Measurements from ENCODE around the gene ARHGAP35. TPM values are rescaled to one million over a fixed set of nuclear protein-coding genes. Genes with fewer than 3 reads are reported as not detected.
"Not testable (repeated sequence)": the region's sequence is repeated elsewhere in the genome, so short reads cannot be mapped to it uniquely, and the experiment has no call there.

The ARHGAP35 gene
- total RNA-seq, 1 donor from 2014 or later, result 67.0 TPM

GRCh38 chr19:46840498-46840942 lies 20.3 kb upstream of the ARHGAP35 start:
- intact Hi-C loops (cut with DNase I), result loop anchor here (2.0 kb wide), 1 partner anchor 84 kb away; no protein-coding TSS in a partner anchor
- ATAC-seq (peak; percentile 79), DNase-seq (ENCODE audit: low spot score) (no peak)

DNA sequence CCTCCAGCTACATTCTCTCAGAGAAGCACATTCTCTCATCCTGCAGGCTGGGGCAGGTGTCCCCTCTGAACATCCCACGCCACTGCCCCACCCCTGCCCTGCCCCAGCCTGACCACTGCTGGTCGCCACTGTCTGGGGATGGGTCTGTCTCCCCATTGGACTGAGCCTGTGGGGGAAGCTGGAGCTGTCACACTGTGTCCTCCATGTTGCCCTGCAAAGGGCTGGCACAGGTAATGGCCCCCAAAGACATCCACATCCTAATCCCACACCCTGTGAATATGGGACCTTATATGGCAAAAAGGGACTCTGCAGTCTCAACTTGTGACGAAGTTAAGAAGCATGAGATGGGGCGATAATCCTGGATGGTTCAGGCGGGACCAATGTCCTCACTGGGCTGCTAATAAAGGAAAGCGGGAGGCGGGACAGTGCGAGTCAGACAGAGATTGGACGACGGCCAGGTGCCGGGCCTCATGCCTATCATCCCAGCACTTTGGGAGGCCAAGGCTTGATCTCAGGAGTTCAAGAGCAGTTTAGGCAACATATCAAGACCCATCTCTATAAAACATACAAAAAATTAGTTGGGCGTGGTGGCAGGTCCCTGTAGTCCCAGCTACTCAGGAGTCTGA lies 19.2 kb upstream of the ARHGAP35 start:
- DNase-seq (ENCODE audit: low spot score) (no peak), ATAC-seq (peak; percentile 42)
- intact Hi-C loops (cut with DNase I), result loop anchor here (1.0 to 2.0 kb wide), 2 partner anchors 85 to 220 kb away; no protein-coding TSS in a partner anchor

DNA sequence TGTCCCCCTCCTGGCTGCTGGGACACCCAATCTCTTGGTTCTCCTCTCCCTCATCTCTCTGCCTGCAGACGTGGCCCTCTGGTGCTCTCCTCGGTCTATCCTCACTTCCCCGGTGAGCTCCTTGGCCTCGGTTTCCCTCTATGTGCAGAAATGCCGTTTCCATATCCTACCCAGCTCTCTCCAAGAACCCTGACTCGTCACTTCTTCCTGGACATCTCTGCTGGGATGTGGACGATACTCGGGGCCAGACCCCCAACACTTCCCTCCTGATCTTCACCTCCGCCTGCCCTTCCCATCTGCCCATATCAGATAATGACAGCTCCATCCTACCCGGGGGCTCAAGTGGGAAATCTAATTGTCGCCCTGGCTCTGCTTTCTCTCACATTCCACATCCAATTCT lies 18.0 kb upstream of the ARHGAP35 start:
- ATAC-seq (no peak), DNase-seq (ENCODE audit: low spot score) (no peak)
- intact Hi-C loops (cut with DNase I), result no loop called here

DNA sequence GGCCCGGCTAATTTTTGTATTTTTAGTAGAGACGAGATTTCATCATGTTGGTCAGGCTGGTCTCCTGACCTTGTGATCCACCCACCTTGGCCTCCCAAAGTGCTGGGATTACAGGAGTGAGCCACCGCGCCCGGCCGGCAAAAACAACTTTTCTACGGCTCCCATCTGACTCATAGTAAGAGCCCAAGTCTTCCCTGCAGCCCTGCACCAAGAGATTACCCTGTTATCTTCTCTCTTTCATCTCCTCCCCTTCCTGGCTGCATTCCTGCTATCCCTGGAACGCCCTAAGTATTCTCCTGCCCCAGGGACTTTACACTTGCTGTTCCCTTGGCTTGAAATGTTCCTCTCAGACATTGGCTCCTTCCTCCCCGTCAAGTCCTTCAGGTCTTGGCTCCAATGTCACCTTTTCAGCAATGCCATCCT lies 16.7 kb upstream of the ARHGAP35 start:
- DNase-seq (ENCODE audit: low spot score) (no peak), ATAC-seq (no peak)
- intact Hi-C loops (cut with DNase I), result no loop called here

- DNase-seq (ENCODE audit: low spot score) (no peak), ATAC-seq (no peak)
- intact Hi-C loops (cut with DNase I), result no loop called here
Measured at GRCh38 chr19:46845959-46846459, 14.8 kb upstream of the ARHGAP35 start.

- DNase-seq (ENCODE audit: low spot score) (no peak), ATAC-seq (no peak)
- intact Hi-C loops (cut with DNase I), result no loop called here
Measured at GRCh38 chr19:46847528-46847927, 13.3 kb upstream of the ARHGAP35 start.

DNA sequence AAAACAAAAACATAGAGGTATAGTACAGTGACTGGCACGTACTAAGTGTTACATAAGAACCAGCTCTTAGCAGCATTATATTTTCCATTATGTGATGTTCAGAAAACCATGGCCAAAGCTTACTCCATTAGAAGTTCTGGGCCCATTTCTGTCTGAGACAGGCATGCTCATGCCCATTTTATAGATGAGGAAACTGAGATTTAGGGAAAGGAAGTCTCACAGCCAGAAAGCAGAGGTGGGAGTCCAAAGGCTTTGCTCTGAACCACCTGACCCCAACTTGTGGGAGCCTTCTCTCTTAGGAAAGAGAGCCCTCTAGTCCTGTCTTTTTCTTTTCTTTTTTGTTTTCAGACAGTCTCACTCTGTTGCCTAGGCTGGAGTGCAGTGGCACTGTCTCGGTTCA lies 12.4 kb upstream of the ARHGAP35 start:
- no peak for DNase-seq (ENCODE audit: low spot score)
- ATAC-seq, result no peak
- intact Hi-C loops (cut with DNase I), result no loop called here

DNA sequence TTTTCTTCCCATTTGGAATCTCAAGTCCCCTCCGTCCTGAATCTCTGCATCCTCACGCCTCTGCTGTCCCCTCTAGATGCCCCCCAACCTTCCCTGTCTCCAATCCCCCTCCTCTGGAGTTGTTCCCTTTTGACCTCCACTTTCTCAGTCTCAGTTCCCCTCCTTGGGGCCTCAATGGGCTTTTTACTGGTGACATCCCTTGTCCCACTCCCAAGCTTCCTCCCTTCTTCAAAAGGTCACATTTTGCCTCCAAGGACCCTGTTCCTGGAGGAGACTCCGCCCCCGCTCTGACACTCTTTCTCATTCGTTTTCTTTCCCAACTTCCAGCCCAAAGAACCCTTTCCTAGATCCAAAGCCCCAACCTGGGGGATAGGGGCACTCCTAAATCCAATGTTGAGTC lies 11.2 kb upstream of the ARHGAP35 start:
- no peak for ATAC-seq
- DNase-seq (ENCODE audit: low spot score), result no peak
- intact Hi-C loops (cut with DNase I), result no loop called here

DNA sequence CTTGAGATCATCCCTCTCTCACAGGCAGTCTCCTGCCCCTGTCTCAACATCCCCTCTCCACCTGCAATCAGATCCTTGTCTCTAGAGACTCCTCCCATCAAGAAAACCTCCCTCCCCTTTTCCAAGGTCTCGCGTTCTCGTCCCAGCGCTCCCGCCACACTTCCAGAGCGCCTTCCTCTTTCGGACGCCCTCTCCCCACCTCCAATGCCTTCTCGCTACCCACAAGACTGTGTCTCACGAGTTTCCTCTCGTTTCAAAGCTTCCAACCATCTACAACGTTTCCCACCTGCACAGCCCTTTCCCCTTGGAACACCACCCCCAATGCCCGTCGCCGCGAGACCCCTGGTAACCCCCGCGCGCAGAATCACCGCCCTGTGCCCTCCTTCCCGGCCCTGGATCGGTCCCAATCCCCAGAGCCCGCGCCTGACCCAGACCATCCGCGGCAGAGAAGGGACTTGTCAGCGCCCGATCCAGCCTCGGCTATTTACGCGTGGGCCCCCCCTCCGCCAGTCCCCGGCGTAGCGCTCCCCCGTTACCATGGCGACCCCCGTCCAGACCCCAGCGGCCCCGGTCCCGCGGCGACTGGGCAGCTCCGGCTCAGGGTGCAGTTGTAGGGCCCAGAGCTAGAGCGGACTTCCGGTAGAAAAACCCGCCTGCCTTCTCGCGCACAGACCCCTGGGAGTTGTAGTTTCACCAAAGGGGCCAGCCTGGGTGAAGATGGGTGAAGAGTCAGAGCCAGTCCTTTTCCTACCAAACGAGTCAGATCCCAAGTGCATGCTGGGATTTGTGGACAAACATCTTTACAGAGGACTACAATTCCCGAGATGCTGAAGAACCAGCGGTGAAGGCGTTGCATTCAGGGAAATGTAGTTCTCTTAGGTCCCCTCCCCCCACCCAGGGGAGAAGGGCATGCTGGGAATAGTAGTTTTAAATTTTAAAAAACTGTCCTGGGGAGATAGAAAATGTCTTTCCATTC lies 10.3 kb upstream of the ARHGAP35 start, which contains the start of gene AP2S1:
Gene AP2S1, minus strand, starts transcription at position 619 of the 976 bp plus-strand sequence. Its CDS starts 80 bp downstream, at position 539.
- intact Hi-C loops (cut with DNase I), result no loop called here
- peak; percentile 95 for ATAC-seq

GRCh38 chr19:46852830-46853229 lies 8.0 kb upstream of the ARHGAP35 start:
- intact Hi-C loops (cut with DNase I), result no loop called here
- DNase-seq (ENCODE audit: low spot score) (no peak), ATAC-seq (no peak)

More for the DNA sequence above, 10.3 kb upstream of the ARHGAP35 start, which contains the start of gene AP2S1:
- DNase-seq (ENCODE audit: low spot score), result peak; percentile 96

- intact Hi-C loops (cut with DNase I); ATAC-seq; DNase-seq (ENCODE audit: low spot score): not testable (repeated sequence)
Measured at GRCh38 chr19:46854698-46855097, 6.1 kb upstream of the ARHGAP35 start.

DNA sequence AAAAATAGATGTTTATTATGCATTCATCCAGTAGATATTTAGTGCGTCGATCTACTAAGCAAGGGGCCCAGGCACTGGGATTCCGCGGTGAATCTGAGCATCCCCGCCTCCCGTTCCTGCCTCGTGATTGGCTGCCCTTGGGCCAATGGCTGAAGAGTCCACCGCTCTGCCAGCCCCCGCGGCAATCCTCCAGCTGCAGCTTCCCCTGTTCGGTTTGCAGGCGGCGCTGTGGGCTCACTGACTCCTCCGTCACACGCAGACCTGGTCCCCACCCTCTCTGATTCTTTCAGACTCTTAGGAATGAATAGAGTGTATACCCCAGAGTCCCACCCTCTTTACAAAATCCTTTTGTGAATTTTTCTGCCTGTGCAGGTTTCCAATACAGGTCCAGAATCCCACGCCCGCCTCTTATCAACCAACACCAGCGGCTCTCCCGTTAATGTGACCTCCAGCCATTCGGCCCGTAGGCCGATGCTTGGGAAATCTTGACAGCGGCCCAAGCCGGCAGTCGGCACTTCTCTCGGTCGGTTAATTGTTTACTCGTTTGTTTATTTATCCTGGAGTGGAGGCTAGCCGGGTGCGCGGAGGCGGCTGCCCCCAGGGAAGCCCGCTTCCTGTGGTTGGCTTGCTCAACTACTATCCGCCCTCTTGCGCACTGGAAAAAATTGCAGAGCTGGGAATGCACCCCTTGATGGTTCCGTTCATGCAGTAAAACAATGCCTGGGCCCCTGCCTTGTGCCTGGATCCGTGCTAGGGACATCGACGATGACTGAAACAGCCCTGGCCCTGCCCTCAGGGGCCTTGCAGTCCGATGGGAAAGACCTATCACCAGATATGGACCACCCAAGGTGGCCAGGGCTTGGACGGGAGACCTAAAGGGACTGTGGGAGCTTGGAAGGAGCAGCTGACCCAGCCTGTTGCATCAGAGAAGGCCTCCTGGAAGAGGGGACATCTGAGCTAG lies 4.5 kb upstream of the ARHGAP35 start:
- ATAC-seq (peak; percentile 86), DNase-seq (ENCODE audit: low spot score) (peak; percentile 98)
- intact Hi-C loops (cut with DNase I), result no loop called here

GRCh38 chr19:46859637-46860124 lies 1.1 kb upstream of the ARHGAP35 start:
- intact Hi-C loops (cut with DNase I), result loop anchor here (5.0 kb wide), 1 partner anchor 133 kb away; no protein-coding TSS in a partner anchor
- DNase-seq (ENCODE audit: low spot score) (peak; percentile 92), ATAC-seq (peak; percentile 5)

GRCh38 chr19:46860125-46860845 lies 512 bp upstream of the ARHGAP35 start:
- DNase-seq (ENCODE audit: low spot score), result peak; percentile 98
- intact Hi-C loops (cut with DNase I), result loop anchor here (5.0 kb wide), 1 partner anchor 132 kb away; no protein-coding TSS in a partner anchor
- ATAC-seq, result peak; percentile 92

DNA sequence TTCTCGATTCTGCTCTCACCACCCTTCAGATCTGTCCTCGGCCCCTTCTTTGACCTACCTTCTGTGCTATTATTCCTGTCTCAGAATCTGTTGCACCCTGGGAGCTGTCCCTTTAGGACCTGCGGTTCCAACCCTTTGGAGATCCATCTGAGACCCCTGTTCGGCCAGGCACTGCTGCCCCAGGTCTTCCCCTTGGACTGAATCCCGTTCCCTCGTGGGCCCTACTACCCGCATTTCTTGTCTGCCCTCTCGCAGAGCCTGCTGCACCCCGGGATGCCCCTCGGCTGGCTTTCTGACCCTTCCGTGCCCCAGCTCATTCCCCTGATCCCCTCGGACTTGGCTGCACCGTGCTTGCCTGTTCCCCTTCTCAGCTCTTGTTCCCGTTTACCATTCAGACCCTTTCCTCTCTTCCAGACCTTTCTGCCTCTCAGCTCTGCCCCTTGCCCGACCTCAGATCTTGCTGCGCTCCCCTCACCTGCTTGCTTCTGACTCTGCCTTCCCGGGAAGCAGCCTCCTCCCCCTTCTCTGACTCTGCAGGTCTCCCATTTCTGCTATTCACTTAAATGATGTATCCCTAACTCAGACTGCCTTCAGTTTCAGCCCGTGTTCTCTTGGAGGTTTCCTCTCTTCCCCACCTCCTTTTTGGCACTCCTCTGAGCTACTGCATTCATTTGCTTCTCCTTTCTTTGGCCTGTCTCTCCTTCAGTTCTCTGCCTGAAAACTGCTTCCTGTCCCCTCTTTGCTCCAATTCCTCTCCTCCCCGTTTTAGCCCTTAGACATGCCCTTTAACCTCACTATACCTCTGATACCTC lies 1.1 kb downstream of the ARHGAP35 start:
- intact Hi-C loops (cut with DNase I), result loop anchor here (5.0 kb wide), 1 partner anchor 130 kb away; no protein-coding TSS in a partner anchor

DNA sequence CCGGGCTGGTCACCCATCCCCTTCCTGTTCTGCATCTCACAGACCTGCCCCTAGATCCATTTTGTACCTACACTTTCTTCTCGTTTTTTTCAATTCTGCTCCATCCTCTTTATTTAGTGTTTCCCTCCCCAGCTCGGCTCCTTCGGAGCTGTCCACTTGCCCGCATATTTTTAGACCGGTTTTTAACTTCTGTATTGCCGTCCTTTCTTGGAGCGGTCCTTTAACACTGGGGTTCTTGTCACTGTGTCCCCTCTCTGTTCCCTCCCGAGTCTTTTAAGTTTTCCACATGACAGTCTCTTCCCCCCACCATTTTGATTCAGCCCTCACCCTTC lies 1.7 kb downstream of the ARHGAP35 start:
- DNase-seq (ENCODE audit: low spot score), result peak; percentile 33
- ATAC-seq, result no peak
- intact Hi-C loops (cut with DNase I), result loop anchor here (5.0 kb wide), 1 partner anchor 130 kb away; no protein-coding TSS in a partner anchor

More for the DNA sequence above, 1.1 kb downstream of the ARHGAP35 start:
- no peak for ATAC-seq
- DNase-seq (ENCODE audit: low spot score), result peak; percentile 63
